ENCODE measurements around the gene ANKRD55.

Gene ANKRD55

DNA sequence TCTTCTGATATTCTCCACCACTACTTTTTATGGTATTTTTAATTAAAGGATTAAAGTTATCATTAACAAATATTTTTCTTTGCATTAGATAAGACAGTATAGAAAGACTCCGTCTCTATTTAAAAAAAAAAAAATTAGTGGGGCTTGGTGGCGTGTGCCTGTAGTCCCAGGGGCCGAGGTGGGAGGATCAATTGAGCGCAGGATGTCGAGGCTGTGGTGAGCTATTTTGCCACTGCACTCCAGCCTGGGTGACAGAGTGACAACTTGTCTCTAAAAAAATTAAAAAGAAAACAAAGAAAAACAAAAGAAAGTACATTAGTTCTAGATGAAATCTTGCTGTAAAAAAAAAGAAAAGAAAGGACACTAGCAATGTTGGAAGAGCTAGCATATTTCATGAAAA is 141.0 kb downstream of the ANKRD55 start:
- H3K4me3 ChIP-seq (ENCODE audit: control insufficient read depth, low read depth, low read length): no peak overlapping the region
- no peak for DNase-seq (ENCODE audit: low read depth)
- TF ChIP-seq, protein P1, sequence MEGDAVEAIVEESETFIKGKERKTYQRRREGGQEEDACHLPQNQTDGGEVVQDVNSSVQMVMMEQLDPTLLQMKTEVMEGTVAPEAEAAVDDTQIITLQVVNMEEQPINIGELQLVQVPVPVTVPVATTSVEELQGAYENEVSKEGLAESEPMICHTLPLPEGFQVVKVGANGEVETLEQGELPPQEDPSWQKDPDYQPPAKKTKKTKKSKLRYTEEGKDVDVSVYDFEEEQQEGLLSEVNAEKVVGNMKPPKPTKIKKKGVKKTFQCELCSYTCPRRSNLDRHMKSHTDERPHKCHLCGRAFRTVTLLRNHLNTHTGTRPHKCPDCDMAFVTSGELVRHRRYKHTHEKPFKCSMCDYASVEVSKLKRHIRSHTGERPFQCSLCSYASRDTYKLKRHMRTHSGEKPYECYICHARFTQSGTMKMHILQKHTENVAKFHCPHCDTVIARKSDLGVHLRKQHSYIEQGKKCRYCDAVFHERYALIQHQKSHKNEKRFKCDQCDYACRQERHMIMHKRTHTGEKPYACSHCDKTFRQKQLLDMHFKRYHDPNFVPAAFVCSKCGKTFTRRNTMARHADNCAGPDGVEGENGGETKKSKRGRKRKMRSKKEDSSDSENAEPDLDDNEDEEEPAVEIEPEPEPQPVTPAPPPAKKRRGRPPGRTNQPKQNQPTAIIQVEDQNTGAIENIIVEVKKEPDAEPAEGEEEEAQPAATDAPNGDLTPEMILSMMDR (IDR thresholded peaks at IDR 0.05; ENCODE audit: control insufficient read depth, insufficient read depth, low read depth, low read length, missing control alignments): no peak

DNA sequence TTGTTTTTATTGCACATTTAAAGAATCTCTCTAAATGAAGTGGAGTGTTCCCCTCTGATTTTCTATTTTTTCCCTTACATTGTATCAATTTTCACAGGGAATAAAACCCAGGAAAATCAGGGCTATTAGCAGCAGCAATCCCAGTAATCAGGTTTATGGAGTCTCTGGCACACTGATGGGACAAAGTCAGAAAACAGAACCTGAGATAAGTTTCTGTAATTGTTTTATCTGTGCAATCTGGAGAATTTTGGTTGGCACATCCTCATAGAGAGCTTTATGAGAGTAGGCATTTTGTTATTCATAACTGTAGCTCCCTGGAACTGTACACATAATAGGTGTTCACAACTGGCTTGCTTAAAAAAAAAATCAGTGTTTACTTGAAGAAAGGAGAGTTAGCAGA is 141.5 kb downstream of the ANKRD55 start:
- TF ChIP-seq, protein P1 (IDR thresholded peaks at IDR 0.05; ENCODE audit: control insufficient read depth, insufficient read depth, low read depth, low read length, missing control alignments): no peak
- no peak for DNase-seq (ENCODE audit: low read depth)
- H3K4me3 ChIP-seq (ENCODE audit: control insufficient read depth, low read depth, low read length): no peak overlapping the region

DNA sequence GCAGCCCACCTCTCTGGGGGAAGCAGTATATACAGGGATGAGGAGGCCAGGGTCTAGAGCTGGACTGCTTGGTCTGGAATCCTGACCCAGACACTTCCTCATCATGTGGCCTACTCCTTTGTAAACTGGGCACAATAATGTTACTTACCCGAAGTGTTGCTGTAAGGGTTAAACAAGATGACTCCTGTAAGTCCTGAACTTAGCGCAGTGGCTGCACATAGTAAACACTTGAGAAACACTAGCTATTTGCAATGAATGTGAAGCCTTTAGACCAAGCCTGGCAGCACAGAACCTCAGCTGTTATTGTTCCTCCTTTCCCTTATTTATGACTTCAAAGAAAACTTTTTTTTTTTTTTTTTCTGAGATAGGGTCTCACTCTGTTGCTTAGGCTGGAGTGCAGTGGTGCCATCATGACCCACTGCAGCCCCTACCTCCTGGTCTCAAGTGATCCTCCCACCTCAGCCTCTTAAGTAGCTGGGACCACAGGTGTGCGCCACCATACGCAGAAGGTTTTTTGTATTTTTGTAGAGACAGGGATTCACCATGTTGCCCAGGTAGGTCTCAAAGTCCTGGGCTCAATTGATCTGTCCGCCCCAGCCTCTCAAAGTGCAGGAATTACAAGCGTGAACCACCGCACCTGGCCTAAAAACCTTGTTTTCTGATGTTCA is 142.2 kb downstream of the ANKRD55 start:
- no peak overlapping the region for H3K4me3 ChIP-seq (ENCODE audit: control insufficient read depth, low read depth, low read length)
- TF ChIP-seq, protein P1 (IDR thresholded peaks at IDR 0.05; ENCODE audit: control insufficient read depth, insufficient read depth, low read depth, low read length, missing control alignments): no peak
- DNase-seq (ENCODE audit: low read depth): no peak

DNA sequence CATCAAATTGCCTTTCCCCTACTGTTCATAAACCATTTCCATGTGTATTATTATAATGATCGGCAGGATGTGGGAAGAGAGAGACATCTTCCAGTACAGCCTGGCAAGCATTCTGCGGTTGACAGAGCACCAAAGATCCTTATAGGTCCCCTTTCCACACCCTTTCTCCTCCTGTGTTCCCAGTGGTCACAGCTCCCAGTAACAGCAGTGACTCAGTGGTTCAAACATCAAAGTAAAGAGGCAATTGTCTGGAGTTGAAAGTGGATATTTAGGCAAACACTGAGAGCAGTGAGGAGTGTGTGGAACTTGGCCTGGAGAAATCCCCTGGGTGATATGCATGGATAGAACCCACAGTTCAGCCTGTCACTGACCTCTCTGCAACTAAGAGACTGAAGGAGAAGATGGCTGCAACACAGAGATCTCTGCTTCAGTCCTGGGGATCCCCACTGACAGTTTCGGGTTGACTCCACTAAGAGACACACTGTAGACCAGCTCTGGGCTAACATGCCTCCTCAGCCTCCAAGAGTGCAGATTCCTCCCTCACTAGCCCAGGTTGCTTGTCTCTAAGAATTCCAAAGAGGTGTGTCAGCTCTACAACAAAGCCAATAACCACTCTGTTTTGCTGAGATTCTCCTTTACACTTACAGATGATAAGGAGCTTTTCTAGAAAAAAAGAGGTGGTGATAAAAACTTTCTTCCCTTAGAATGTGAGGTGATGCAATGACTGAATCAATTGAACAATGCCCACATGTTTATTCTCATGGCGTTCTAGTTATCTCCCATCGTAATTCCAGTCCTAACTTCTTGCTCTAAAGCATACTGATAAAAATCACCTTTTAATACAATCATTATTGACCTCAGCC is 143.9 kb downstream of the ANKRD55 start:
- H3K4me3 ChIP-seq (ENCODE audit: control insufficient read depth, low read depth, low read length): no peak overlapping the region
- TF ChIP-seq, protein P1 (IDR thresholded peaks at IDR 0.05; ENCODE audit: control insufficient read depth, insufficient read depth, low read depth, low read length, missing control alignments): no peak
- no peak for DNase-seq (ENCODE audit: low read depth)

- DNase-seq (ENCODE audit: low read depth): no peak
- TF ChIP-seq, protein P1 (IDR thresholded peaks at IDR 0.05; ENCODE audit: control insufficient read depth, insufficient read depth, low read depth, low read length, missing control alignments): no peak
- H3K4me3 ChIP-seq (ENCODE audit: control insufficient read depth, low read depth, low read length): no peak overlapping the region
Observed at GRCh38 chr5:56088431-56088949, 144.6 kb downstream of the ANKRD55 start.

DNA sequence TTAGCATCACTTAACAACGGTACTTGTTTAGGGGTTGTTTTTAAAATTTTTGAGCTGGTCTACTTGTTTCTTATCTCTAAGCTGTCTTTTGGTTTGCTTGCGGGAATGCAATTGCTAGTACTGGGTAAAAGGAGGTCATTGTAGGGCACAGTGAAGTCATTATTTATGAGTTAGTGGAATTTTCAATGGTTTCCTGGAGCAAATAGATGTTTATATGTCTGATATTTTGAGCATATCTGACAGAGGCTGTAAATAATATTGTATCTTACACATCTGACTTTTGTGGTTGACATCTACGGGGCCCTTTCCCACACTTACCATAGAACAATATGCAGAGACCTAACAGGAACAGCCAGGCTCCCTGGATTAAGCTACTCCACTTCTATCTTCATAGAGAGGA is 147.9 kb downstream of the ANKRD55 start:
- DNase-seq (ENCODE audit: low read depth): no peak
- TF ChIP-seq, protein P1 (IDR thresholded peaks at IDR 0.05; ENCODE audit: control insufficient read depth, insufficient read depth, low read depth, low read length, missing control alignments): no peak
- no peak overlapping the region for H3K4me3 ChIP-seq (ENCODE audit: control insufficient read depth, low read depth, low read length)
